Ishikawa (cell line): ENCODE results near the gene UBE2Q2.

Experiments used
- CEBPB ChIP-seq: IDR thresholded peaks from 2 replicates; pipeline ENCODE4 v1.6.1; 2012
- CREB1 ChIP-seq: IDR thresholded peaks from 2 replicates; pipeline ENCODE4 v1.6.1; 2012; ENCODE audit warnings: low read depth
- EGR1 ChIP-seq: IDR thresholded peaks from 2 replicates; pipeline ENCODE4 v1.6.1; 2012
- EP300 ChIP-seq: IDR thresholded peaks from 2 replicates; pipeline ENCODE4 v1.6.1; 2012; ENCODE audit warnings: borderline replicate concordance
- FOXM1 ChIP-seq: IDR thresholded peaks from 2 replicates; pipeline ENCODE4 v1.6.1; 2012; ENCODE audit warnings: low read depth, borderline replicate concordance
- MAX ChIP-seq: IDR thresholded peaks from 2 replicates; pipeline ENCODE4 v1.6.1; 2012
- NFIC ChIP-seq: IDR thresholded peaks from 2 replicates; pipeline ENCODE4 v1.6.1; 2012
- RAD21 ChIP-seq: IDR thresholded peaks from 2 replicates; pipeline ENCODE4 v1.6.1; 2012; ENCODE audit warnings: low read depth
- REST ChIP-seq: IDR thresholded peaks from 2 replicates; pipeline ENCODE4 v1.6.1; 2012; ENCODE audit warnings: low read depth, mild to moderate bottlenecking
- TAF1 ChIP-seq: IDR thresholded peaks from 2 replicates; pipeline ENCODE4 v1.6.1; 2012; ENCODE audit warnings: low read depth, mild to moderate bottlenecking
- TCF12 ChIP-seq: IDR thresholded peaks from 2 replicates; pipeline ENCODE4 v1.6.1; 2012; ENCODE audit warnings: low read depth
- TEAD4 ChIP-seq: IDR thresholded peaks from 2 replicates; pipeline ENCODE4 v1.6.1; 2012
- USF1 ChIP-seq: IDR thresholded peaks from 2 replicates; pipeline ENCODE4 v1.6.1; 2012
- YY1 ChIP-seq: IDR thresholded peaks from 2 replicates; pipeline ENCODE4 v1.6.1; 2012; ENCODE audit warnings: low read depth
- ZBTB7A ChIP-seq: IDR thresholded peaks from 2 replicates; pipeline ENCODE4 v1.6.1; 2012; ENCODE audit warnings: low read depth

Gene UBE2Q2

GRCh38 chr15:75926931-75927330 is 83.7 kb downstream of the UBE2Q2 start:
- no peak for TF ChIP-seq EP300
- no peak for TF ChIP-seq YY1
- no peak for TF ChIP-seq CEBPB
- no peak for TF ChIP-seq RAD21
- TF ChIP-seq CREB1, result no peak
- no peak for TF ChIP-seq EGR1
- no peak for TF ChIP-seq TCF12
- no peak for TF ChIP-seq ZBTB7A
- no peak for TF ChIP-seq TAF1
- no peak for TF ChIP-seq REST
- no peak for TF ChIP-seq TEAD4
- no peak for TF ChIP-seq NFIC
- no peak for TF ChIP-seq USF1
- no peak for TF ChIP-seq MAX
- TF ChIP-seq FOXM1, result no peak

GRCh38 chr15:75927601-75928000 is 84.4 kb downstream of the UBE2Q2 start:
- TF ChIP-seq MAX, result no peak
- no peak for TF ChIP-seq CEBPB
- TF ChIP-seq ZBTB7A, result no peak
- TF ChIP-seq YY1, result no peak
- TF ChIP-seq TCF12, result no peak
- no peak for TF ChIP-seq FOXM1
- TF ChIP-seq TAF1, result no peak
- no peak for TF ChIP-seq RAD21
- no peak for TF ChIP-seq EGR1
- no peak for TF ChIP-seq CREB1

GRCh38 chr15:75928680-75929608 is 85.7 kb downstream of the UBE2Q2 start:
- TF ChIP-seq ZBTB7A (no peak), RAD21 (peak; percentile 37; the same call in 1 of the 2 replicates), EGR1 (no peak), NFIC (no peak)

- TF ChIP-seq NFIC (peak; percentile 13; the same call in 1 of the 2 replicates), FOXM1 (no peak)
Measured at GRCh38 chr15:75929799-75930565, 86.7 kb downstream of the UBE2Q2 start.

GRCh38 chr15:75930866-75931265 is 87.6 kb downstream of the UBE2Q2 start:
- no peak for TF ChIP-seq YY1
- TF ChIP-seq EP300, result no peak
- TF ChIP-seq RAD21, result no peak
- no peak for TF ChIP-seq MAX
- TF ChIP-seq ZBTB7A, result no peak
- TF ChIP-seq CEBPB, result no peak
- TF ChIP-seq TCF12, result no peak
- no peak for TF ChIP-seq TAF1
- no peak for TF ChIP-seq CREB1
- no peak for TF ChIP-seq TEAD4
- no peak for TF ChIP-seq FOXM1
- TF ChIP-seq REST, result no peak
- TF ChIP-seq USF1, result no peak
- TF ChIP-seq NFIC, result no peak
- no peak for TF ChIP-seq EGR1
